ENCODE measurements around the gene AP4M1.

GRCh38 chr7:100093925-100094486, 7.4 kb upstream of the AP4M1 start:
- TF ChIP-seq, protein P1, sequence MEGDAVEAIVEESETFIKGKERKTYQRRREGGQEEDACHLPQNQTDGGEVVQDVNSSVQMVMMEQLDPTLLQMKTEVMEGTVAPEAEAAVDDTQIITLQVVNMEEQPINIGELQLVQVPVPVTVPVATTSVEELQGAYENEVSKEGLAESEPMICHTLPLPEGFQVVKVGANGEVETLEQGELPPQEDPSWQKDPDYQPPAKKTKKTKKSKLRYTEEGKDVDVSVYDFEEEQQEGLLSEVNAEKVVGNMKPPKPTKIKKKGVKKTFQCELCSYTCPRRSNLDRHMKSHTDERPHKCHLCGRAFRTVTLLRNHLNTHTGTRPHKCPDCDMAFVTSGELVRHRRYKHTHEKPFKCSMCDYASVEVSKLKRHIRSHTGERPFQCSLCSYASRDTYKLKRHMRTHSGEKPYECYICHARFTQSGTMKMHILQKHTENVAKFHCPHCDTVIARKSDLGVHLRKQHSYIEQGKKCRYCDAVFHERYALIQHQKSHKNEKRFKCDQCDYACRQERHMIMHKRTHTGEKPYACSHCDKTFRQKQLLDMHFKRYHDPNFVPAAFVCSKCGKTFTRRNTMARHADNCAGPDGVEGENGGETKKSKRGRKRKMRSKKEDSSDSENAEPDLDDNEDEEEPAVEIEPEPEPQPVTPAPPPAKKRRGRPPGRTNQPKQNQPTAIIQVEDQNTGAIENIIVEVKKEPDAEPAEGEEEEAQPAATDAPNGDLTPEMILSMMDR (IDR thresholded peaks at IDR 0.05) = no peak
- TF ChIP-seq ZFX (IDR thresholded peaks at IDR 0.05; ENCODE audit: borderline replicate concordance) = no peak
